Measurements from ENCODE around the gene ADSL. TPM values are rescaled to one million over a fixed set of nuclear protein-coding genes. Genes with fewer than 3 reads are reported as not detected.

Gene ADSL
- total and polyA plus RNA-seq, 12 donors, result 29.3 to 101 (median 53.9) TPM

GRCh38 chr22:40415531-40416266 lies 69.4 kb downstream of the ADSL start:
- ATAC-seq, result peak in 7 of 8 donors; percentile 17 to 46 (median 37)

GRCh38 chr22:40416267-40416570 lies 69.9 kb downstream of the ADSL start:
- Histone ChIP-seq H3K36me3 (peaks cover 2 to 90% (median 43%) of the 10 kb centered on the region in 9 donors), H3K9me3 (no peaks in the 10 kb centered on the region), H3K4me1 (peaks cover 0 to 35% (median 11%) of the 10 kb centered on the region in 9 donors), H3K4me3 (no peak overlapping the region), H3K27me3 (no peaks in the 10 kb centered on the region), H3K27ac (peak overlapping the region in 2 of 10 donors; percentile 17 to 66)
- DNase-seq, result no peak
- WGBS, 2 donors, result 95 to 96% methylated on average over 10 of the region's 10 CpGs
- intact Hi-C loops (cut with DNase I), result no loop called here
- ATAC-seq, result no peak
- TF ChIP-seq CTCF (IDR thresholded peaks at IDR 0.05), result no peak

More at GRCh38 chr22:40415531-40416266, 69.4 kb downstream of the ADSL start:
- H3K4me3 ChIP-seq, result no peak overlapping the region
- intact Hi-C loops (cut with DNase I), result no loop called here
- 64 to 76% methylated on average over 19 of the region's 19 CpGs for WGBS, 2 donors
- peaks cover 2 to 90% (median 43%) of the 10 kb centered on the region in 9 donors for H3K36me3 ChIP-seq
- no peak for DNase-seq
- no peaks in the 10 kb centered on the region for H3K27me3 ChIP-seq
- H3K9me3 ChIP-seq, result no peaks in the 10 kb centered on the region
- no peak for TF ChIP-seq CTCF (IDR thresholded peaks at IDR 0.05)
- H3K27ac ChIP-seq, result peak overlapping the region in 6 of 10 donors; percentile 3 to 66 (median 14)
- peaks cover 0 to 35% (median 11%) of the 10 kb centered on the region in 9 donors for H3K4me1 ChIP-seq

GRCh38 chr22:40416636-40417035 lies 70.3 kb downstream of the ADSL start:
- peaks cover 0 to 35% (median 11%) of the 10 kb centered on the region in 9 donors for H3K4me1 ChIP-seq
- no peak for TF ChIP-seq CTCF (IDR thresholded peaks at IDR 0.05)
- 93 to 95% methylated on average over 11 of the region's 11 CpGs for WGBS, 2 donors
- no peaks in the 10 kb centered on the region for H3K9me3 ChIP-seq
- H3K36me3 ChIP-seq, result peaks cover 2 to 90% (median 43%) of the 10 kb centered on the region in 9 donors
- intact Hi-C loops (cut with DNase I), result no loop called here
- ATAC-seq (no peak), DNase-seq (no peak)
- H3K27me3 ChIP-seq, result no peaks in the 10 kb centered on the region
- H3K27ac ChIP-seq, result no peak overlapping the region
- H3K4me3 ChIP-seq, result no peak overlapping the region

- peaks cover 2 to 90% (median 40%) of the 10 kb centered on the region in 9 donors for H3K36me3 ChIP-seq
- H3K4me1 ChIP-seq, result peaks cover 0 to 35% (median 11%) of the 10 kb centered on the region in 9 donors
- ATAC-seq, result no peak
- DNase-seq, result no peak
- intact Hi-C loops (cut with DNase I), result no loop called here
- 89 to 96% methylated on average over 8 of the region's 8 CpGs for WGBS, 2 donors
- H3K9me3 ChIP-seq, result no peaks in the 10 kb centered on the region
- TF ChIP-seq CTCF (IDR thresholded peaks at IDR 0.05), result no peak
- no peaks in the 10 kb centered on the region for H3K27me3 ChIP-seq
- no peak overlapping the region for H3K27ac ChIP-seq
- H3K4me3 ChIP-seq, result no peak overlapping the region
Measured at GRCh38 chr22:40417041-40417440, 70.7 kb downstream of the ADSL start.

Data from heart right ventricle (tissue), 16 donors.